IgD-negative memory B cell (primary cell): ENCODE measurements around the gene GALNT9. TPM values are rescaled to one million over a fixed set of nuclear protein-coding genes. Genes with fewer than 3 reads are reported as not detected.

Experiments used
- H3K27ac Mint-ChIP-seq, 3 donors: one replicate each; pipeline ENCODE4 v1.8.0; 2020 to 2022; ENCODE audit warnings: mild to moderate bottlenecking in 3 of 3, mixed read lengths in 3 of 3, moderate library complexity in 1 of 3
- H3K27me3 Mint-ChIP-seq: one replicate; pipeline ENCODE4 v1.8.0; 2021; ENCODE audit warnings: mixed read lengths
- H3K36me3 Mint-ChIP-seq: one replicate; pipeline ENCODE4 v1.8.0; 2020; ENCODE audit warnings: mild to moderate bottlenecking, mixed read lengths
- H3K4me1 Mint-ChIP-seq, 3 donors: one replicate each; pipeline ENCODE4 v1.8.0; 2020 to 2022; ENCODE audit warnings: mixed read lengths in 3 of 3, mild to moderate bottlenecking in 1 of 3
- H3K4me3 Mint-ChIP-seq, 4 donors: one replicate each; pipeline ENCODE4 v1.8.0; 2020 to 2022; ENCODE audit warnings: mild to moderate bottlenecking in 4 of 4, mixed read lengths in 4 of 4, moderate library complexity in 3 of 4
- H3K9me3 Mint-ChIP-seq, 3 donors: one replicate each; pipeline ENCODE4 v1.8.0; 2020 to 2021; ENCODE audit warnings: mixed read lengths in 3 of 3, mild to moderate bottlenecking in 1 of 3
- polyA plus RNA-seq: library from polyadenylated mRNA; unstranded; fragments of 300-500 nt; fragmentation: Illumina TruSeq; gene quantifications from one replicate; pipeline ENCODE4 v1.2.3, GENCODE V29; 2021

Gene GALNT9
- polyA plus RNA-seq, 1 donor from 2014 or later: 1.5 TPM

GRCh38 chr12:132163911-132164288 lies 165.5 kb downstream of the GALNT9 start:
- H3K4me1 Mint-ChIP-seq: peaks cover 0 to 2% (median 0%) of the 10 kb centered on the region in 3 donors
- no peak overlapping the region for H3K27ac Mint-ChIP-seq
- H3K36me3 Mint-ChIP-seq: no peaks in the 10 kb centered on the region
- no peak overlapping the region for H3K4me3 Mint-ChIP-seq
- no peaks in the 10 kb centered on the region for H3K27me3 Mint-ChIP-seq
- no peaks in the 10 kb centered on the region for H3K9me3 Mint-ChIP-seq

GRCh38 chr12:132163041-132163910 lies 166.1 kb downstream of the GALNT9 start:
- H3K36me3 Mint-ChIP-seq: no peaks in the 10 kb centered on the region
- peak overlapping the region in 1 of 4 donors; percentile 54 for H3K4me3 Mint-ChIP-seq
- no peaks in the 10 kb centered on the region for H3K9me3 Mint-ChIP-seq
- no peaks in the 10 kb centered on the region for H3K27me3 Mint-ChIP-seq
- no peak overlapping the region for H3K27ac Mint-ChIP-seq
- H3K4me1 Mint-ChIP-seq: peaks cover 0 to 2% (median 0%) of the 10 kb centered on the region in 3 donors

DNA sequence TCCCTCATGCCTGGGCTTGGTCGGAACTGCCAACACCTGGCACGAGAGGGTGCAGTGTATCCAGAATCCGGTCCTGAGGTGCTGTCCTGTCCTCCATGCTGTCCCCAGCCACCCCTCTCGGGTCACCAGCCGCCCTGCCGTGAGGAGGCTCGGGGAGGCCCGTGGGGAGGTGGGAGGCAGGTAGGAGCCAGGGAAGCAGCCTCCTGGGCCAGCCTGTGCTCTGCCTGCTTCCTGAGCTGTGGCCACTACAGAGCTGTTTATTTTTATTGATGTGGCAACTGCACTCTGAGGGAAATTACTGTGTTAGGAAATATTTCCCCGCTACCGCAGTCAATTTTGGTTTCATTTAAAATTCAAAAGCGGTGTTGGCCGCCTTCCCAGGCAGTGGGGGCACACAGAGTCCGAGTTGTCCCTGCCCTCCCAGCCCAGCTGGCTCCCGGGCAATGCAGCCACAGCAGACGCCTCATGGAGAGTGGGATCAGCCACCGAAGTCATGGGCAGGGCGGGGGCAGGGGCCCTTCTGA lies 166.8 kb downstream of the GALNT9 start:
- Mint-ChIP-seq H3K4me3 (no peak overlapping the region), H3K27ac (no peak overlapping the region), H3K27me3 (no peaks in the 10 kb centered on the region), H3K9me3 (no peaks in the 10 kb centered on the region), H3K36me3 (no peaks in the 10 kb centered on the region), H3K4me1 (peaks cover 0 to 2% (median 0%) of the 10 kb centered on the region in 3 donors)

GRCh38 chr12:132161796-132162507 lies 167.4 kb downstream of the GALNT9 start:
- no peaks in the 10 kb centered on the region for H3K9me3 Mint-ChIP-seq
- no peaks in the 10 kb centered on the region for H3K27me3 Mint-ChIP-seq
- H3K4me3 Mint-ChIP-seq: no peak overlapping the region
- no peak overlapping the region for H3K27ac Mint-ChIP-seq
- peaks cover 0 to 2% (median 0%) of the 10 kb centered on the region in 3 donors for H3K4me1 Mint-ChIP-seq
- H3K36me3 Mint-ChIP-seq: no peaks in the 10 kb centered on the region

- no peak overlapping the region for H3K4me3 Mint-ChIP-seq
- H3K27ac Mint-ChIP-seq: no peak overlapping the region
These were observed 168.2 kb downstream of the GALNT9 start for GRCh38 chr12:132161036-132161781.

DNA sequence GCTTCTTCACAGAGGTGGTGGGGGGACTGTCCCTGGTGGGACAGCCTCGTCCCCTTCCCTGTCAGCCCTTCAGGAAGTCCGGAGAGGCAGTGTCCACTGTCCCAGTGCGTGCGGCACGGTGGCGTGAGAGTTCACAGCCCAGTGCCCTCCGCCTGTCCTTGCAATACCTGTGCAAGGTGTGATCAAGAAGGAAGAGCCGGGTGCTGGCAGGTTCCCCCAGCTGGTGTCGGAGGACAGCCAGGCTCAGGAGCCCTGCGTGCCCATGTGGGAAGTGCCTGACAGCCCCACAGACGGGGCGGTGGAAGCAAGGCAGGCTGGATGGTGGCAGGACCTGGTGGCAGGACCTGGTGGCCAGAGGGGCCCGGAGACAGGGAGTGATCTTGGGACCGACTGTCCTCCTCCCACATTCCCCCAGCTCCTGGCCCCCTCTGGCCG lies 168.8 kb downstream of the GALNT9 start:
- H3K4me3 Mint-ChIP-seq: no peak overlapping the region
- no peak overlapping the region for H3K27ac Mint-ChIP-seq
- no peaks in the 10 kb centered on the region for H3K27me3 Mint-ChIP-seq
- H3K36me3 Mint-ChIP-seq: no peaks in the 10 kb centered on the region
- H3K4me1 Mint-ChIP-seq: peaks cover 0 to 2% (median 0%) of the 10 kb centered on the region in 3 donors
- no peaks in the 10 kb centered on the region for H3K9me3 Mint-ChIP-seq

More at GRCh38 chr12:132161036-132161781, 168.2 kb downstream of the GALNT9 start:
- H3K27me3 Mint-ChIP-seq: no peaks in the 10 kb centered on the region
- no peaks in the 10 kb centered on the region for H3K36me3 Mint-ChIP-seq
- no peaks in the 10 kb centered on the region for H3K9me3 Mint-ChIP-seq
- H3K4me1 Mint-ChIP-seq: peaks cover 0 to 2% (median 0%) of the 10 kb centered on the region in 3 donors

DNA sequence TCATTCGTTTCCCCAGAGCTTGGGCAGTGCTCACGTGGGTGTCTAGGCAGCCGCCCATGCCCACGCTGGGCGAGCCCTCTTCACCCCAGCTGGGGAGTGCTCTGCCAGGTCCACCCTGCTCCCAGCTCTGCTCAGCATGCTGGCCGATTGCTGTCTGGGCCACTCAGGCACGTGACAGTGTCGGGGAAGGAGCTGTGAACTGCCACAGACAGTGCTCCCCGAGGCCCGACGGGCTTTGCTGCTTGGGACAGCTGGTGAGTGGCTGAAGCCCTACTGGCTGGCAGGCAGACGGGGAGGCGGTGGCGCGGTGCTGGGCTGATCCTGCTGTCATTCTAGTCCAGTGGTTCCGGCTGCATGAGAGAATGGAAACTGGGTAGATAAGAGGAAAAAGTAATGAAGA lies 169.4 kb downstream of the GALNT9 start:
- Mint-ChIP-seq H3K27ac (no peak overlapping the region), H3K4me3 (peak overlapping the region in 1 of 4 donors; percentile 69), H3K27me3 (no peaks in the 10 kb centered on the region), H3K36me3 (no peaks in the 10 kb centered on the region), H3K4me1 (peaks cover 0 to 2% (median 0%) of the 10 kb centered on the region in 3 donors), H3K9me3 (no peaks in the 10 kb centered on the region)

- no peaks in the 10 kb centered on the region for H3K27me3 Mint-ChIP-seq
These were observed 169.8 kb downstream of the GALNT9 start for GRCh38 chr12:132159555-132160003.

DNA sequence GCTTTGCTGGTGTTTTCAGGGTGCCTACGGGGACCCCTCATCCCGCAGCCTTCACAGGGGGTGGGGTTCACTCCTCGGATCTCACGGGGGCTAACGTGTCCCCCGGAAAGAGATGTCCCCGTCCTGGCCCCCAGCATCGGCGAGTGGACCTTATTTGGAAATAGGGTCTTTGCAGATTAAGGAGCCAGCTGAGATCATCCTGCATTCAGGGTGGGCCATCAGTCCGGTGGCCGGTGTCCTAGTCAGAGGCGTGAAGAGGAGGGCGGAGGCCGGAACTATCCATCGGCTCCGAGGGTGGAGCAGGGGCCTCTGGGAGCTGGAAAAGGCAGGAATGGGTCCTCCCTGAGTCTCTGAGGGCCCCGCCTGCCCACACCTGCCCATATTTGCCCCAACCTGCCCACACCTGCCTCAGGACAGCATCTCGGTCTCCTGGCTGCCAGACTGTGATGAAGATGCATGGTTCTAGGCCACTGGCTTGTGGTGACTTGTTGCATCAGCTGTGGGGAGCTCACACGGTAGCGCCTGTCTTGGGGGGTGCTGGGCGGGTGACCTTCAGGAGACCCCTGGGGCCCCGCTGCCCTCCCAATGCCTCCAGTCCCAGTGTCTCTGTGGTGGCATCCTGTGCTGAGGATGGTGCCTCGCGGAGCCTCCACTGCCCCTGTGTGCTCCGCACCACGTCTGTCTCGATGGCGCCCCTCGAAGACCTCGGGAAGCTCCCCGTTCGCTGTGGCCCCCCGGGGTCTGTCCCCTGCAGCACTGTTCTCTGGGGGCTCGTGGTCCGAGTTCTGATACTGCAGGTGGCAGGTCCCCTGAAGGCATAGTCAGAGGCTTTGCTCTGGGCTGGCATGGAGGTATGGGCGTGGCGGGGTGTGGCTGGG lies 170.5 kb downstream of the GALNT9 start:
- no peaks in the 10 kb centered on the region for H3K9me3 Mint-ChIP-seq
- no peaks in the 10 kb centered on the region for H3K4me1 Mint-ChIP-seq
- H3K4me3 Mint-ChIP-seq: no peak overlapping the region
- no peak overlapping the region for H3K27ac Mint-ChIP-seq
- H3K27me3 Mint-ChIP-seq: no peaks in the 10 kb centered on the region
- H3K36me3 Mint-ChIP-seq: no peaks in the 10 kb centered on the region

More at GRCh38 chr12:132159555-132160003, 169.8 kb downstream of the GALNT9 start:
- H3K9me3 Mint-ChIP-seq: no peaks in the 10 kb centered on the region
- no peak overlapping the region for H3K4me3 Mint-ChIP-seq
- peaks cover 0 to 2% (median 0%) of the 10 kb centered on the region in 3 donors for H3K4me1 Mint-ChIP-seq
- H3K36me3 Mint-ChIP-seq: no peaks in the 10 kb centered on the region
- no peak overlapping the region for H3K27ac Mint-ChIP-seq

GRCh38 chr12:132157733-132158409 lies 171.5 kb downstream of the GALNT9 start:
- Mint-ChIP-seq H3K4me3 (no peak overlapping the region), H3K4me1 (no peaks in the 10 kb centered on the region), H3K27me3 (no peaks in the 10 kb centered on the region), H3K9me3 (no peaks in the 10 kb centered on the region), H3K27ac (no peak overlapping the region), H3K36me3 (no peaks in the 10 kb centered on the region)

DNA sequence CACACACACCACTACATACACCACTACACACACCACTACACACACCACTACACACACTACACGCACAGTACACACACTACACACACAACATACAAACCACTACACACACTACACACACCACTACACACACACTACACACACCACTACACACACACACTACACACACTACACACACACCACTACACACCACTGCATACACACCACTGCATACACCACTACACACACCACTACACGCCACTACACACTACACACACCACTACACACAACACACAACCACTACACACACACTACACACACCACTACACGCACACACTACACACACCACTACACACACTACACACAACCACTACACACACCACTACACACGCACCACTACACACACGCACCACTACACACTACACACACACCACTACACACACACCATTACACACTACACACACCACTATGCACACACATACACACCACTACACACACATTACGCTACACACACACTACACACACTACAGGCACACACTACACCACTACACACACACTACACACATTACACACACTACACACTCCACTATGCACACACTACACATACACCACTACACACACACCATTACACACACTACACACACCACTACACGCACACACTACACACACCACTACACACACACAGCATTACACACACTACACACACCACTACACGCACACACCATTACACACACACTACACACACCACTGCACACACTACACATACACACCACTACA lies 172.6 kb downstream of the GALNT9 start:
- Mint-ChIP-seq H3K9me3 (no peaks in the 10 kb centered on the region), H3K27ac (no peak overlapping the region), H3K36me3 (no peaks in the 10 kb centered on the region), H3K4me1 (no peaks in the 10 kb centered on the region), H3K27me3 (no peaks in the 10 kb centered on the region), H3K4me3 (no peak overlapping the region)

- Mint-ChIP-seq H3K36me3 (no peaks in the 10 kb centered on the region), H3K4me3 (no peak overlapping the region), H3K9me3 (no peaks in the 10 kb centered on the region), H3K4me1 (no peaks in the 10 kb centered on the region), H3K27me3 (no peaks in the 10 kb centered on the region), H3K27ac (no peak overlapping the region)
These were observed 173.4 kb downstream of the GALNT9 start for GRCh38 chr12:132155771-132156572.
